Peyer's patch (tissue), 4 donors: ENCODE results near the gene TPRG1L.
"Not testable (repeated sequence)": the region's sequence is repeated elsewhere in the genome, so short reads cannot be mapped to it uniquely, and the experiment has no call there.

Source experiments
- POLR2A ChIP-seq, 2 donors: fragments of 450-650 bp; IDR thresholded peaks; one replicate each; pipeline ENCODE4 v1.5.1; 2017; ENCODE audit warnings: antibody characterized with exemption in 2 of 2, mild to moderate bottlenecking in 2 of 2, moderate library complexity in 2 of 2
- TF ChIP-seq, protein P1 (sequence below), 6 experiments: fragments of 450-650 bp in 4 of 6; fragments of 200-600 bp in 2 of 6; sonication (generic) in 1 of 6; IDR thresholded peaks; one replicate each; pipeline ENCODE4 v1.5.1; 2017 to 2019; ENCODE audit warnings: antibody characterized with exemption in 6 of 6, mild to moderate bottlenecking in 3 of 6, moderate library complexity in 1 of 6

GRCh38 chr1:3585353-3585868, 39.4 kb upstream of the TPRG1L start:
- TF ChIP-seq, protein P1, sequence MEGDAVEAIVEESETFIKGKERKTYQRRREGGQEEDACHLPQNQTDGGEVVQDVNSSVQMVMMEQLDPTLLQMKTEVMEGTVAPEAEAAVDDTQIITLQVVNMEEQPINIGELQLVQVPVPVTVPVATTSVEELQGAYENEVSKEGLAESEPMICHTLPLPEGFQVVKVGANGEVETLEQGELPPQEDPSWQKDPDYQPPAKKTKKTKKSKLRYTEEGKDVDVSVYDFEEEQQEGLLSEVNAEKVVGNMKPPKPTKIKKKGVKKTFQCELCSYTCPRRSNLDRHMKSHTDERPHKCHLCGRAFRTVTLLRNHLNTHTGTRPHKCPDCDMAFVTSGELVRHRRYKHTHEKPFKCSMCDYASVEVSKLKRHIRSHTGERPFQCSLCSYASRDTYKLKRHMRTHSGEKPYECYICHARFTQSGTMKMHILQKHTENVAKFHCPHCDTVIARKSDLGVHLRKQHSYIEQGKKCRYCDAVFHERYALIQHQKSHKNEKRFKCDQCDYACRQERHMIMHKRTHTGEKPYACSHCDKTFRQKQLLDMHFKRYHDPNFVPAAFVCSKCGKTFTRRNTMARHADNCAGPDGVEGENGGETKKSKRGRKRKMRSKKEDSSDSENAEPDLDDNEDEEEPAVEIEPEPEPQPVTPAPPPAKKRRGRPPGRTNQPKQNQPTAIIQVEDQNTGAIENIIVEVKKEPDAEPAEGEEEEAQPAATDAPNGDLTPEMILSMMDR (IDR thresholded peaks at IDR 0.05), result not testable (repeated sequence)
- TF ChIP-seq POLR2A (IDR thresholded peaks at IDR 0.05), result not testable (repeated sequence)
